Loucy (cell line): ENCODE results near the gene NOS3.

Experiments used
- H2AFZ ChIP-seq: fragments of 200-600 bp; sonication (generic); 2 replicates; pipeline ENCODE4 v1.6.0; 2016; ENCODE audit warnings: antibody characterized with exemption, mild to moderate bottlenecking, low read length, moderate library complexity
- H3F3A ChIP-seq: fragments of 200-600 bp; 2 replicates; pipeline ENCODE4 v1.6.0; 2016; ENCODE audit warnings: antibody characterized with exemption, low read depth, mild to moderate bottlenecking
- H3K27me3 ChIP-seq: fragments of 200-600 bp; sonication (generic); 2 replicates; pipeline ENCODE4 v1.6.1; 2014; ENCODE audit warnings: low read length, mild to moderate bottlenecking; ENCODE audit not compliant: insufficient read depth, poor library complexity, severe bottlenecking
- H3K36me3 ChIP-seq: fragments of 200-600 bp; sonication (generic); 2 replicates; pipeline ENCODE4 v1.6.1; 2016; ENCODE audit warnings: low read length; ENCODE audit not compliant: insufficient read depth
- H3K4me1 ChIP-seq: fragments of 200-600 bp; sonication (generic); 2 replicates; pipeline ENCODE4 v1.5.1; 2014; ENCODE audit warnings: low read length, mild to moderate bottlenecking; ENCODE audit not compliant: insufficient read depth, poor library complexity, severe bottlenecking
- H3K4me2 ChIP-seq: fragments of 200-600 bp; sonication (generic); 2 replicates; pipeline ENCODE4 v1.6.0; 2014; ENCODE audit warnings: antibody characterized with exemption, low read length, low read depth, mild to moderate bottlenecking; ENCODE audit not compliant: poor library complexity, severe bottlenecking
- H3K4me3 ChIP-seq: fragments of 200-600 bp; sonication (generic); 2 replicates; pipeline ENCODE4 v1.5.1; 2014; ENCODE audit warnings: low read length, mild to moderate bottlenecking, mixed read lengths; ENCODE audit not compliant: poor library complexity, severe bottlenecking
- H3K79me2 ChIP-seq: fragments of 200-600 bp; sonication (generic); 2 replicates; pipeline ENCODE4 v1.6.1; 2014; ENCODE audit warnings: low read length; ENCODE audit not compliant: insufficient read depth
- H3K9ac ChIP-seq: fragments of 200-600 bp; sonication (generic); 2 replicates; pipeline ENCODE4 v1.6.0; 2014; ENCODE audit warnings: mild to moderate bottlenecking, low read depth, low read length, moderate library complexity; ENCODE audit not compliant: poor library complexity, severe bottlenecking
- H3K9me2 ChIP-seq: fragments of 200-600 bp; sonication (generic); replicated peaks from 2 replicates; pipeline ENCODE4 v1.6.1; 2016; ENCODE audit warnings: low read depth, low read length, mixed read lengths
- H3K9me3 ChIP-seq: fragments of 200-600 bp; sonication (generic); 2 replicates; pipeline ENCODE4 v1.6.1; 2014; ENCODE audit warnings: mild to moderate bottlenecking, antibody characterized with exemption, low read length, low read depth; ENCODE audit not compliant: insufficient read depth
- H4K20me1 ChIP-seq: fragments of 200-600 bp; sonication (generic); 2 replicates; pipeline ENCODE4 v1.6.0; 2014; ENCODE audit warnings: antibody characterized with exemption, low read length, mild to moderate bottlenecking; ENCODE audit not compliant: insufficient read depth, poor library complexity, severe bottlenecking
- EZH2phosphoT487 ChIP-seq: fragments of 200-600 bp; IDR thresholded peaks from 2 replicates; pipeline ENCODE4 v1.6.1; 2018; ENCODE audit warnings: antibody characterized with exemption, mild to moderate bottlenecking, moderate library complexity, borderline replicate concordance
- TF ChIP-seq, protein P1 (sequence below): fragments of 200-600 bp; sonication (generic); conservative IDR thresholded peaks from 2 replicates; pipeline ENCODE4 v1.5.1; 2014; ENCODE audit warnings: mild to moderate bottlenecking, antibody characterized with exemption, low read length

NOS3 gene

DNA sequence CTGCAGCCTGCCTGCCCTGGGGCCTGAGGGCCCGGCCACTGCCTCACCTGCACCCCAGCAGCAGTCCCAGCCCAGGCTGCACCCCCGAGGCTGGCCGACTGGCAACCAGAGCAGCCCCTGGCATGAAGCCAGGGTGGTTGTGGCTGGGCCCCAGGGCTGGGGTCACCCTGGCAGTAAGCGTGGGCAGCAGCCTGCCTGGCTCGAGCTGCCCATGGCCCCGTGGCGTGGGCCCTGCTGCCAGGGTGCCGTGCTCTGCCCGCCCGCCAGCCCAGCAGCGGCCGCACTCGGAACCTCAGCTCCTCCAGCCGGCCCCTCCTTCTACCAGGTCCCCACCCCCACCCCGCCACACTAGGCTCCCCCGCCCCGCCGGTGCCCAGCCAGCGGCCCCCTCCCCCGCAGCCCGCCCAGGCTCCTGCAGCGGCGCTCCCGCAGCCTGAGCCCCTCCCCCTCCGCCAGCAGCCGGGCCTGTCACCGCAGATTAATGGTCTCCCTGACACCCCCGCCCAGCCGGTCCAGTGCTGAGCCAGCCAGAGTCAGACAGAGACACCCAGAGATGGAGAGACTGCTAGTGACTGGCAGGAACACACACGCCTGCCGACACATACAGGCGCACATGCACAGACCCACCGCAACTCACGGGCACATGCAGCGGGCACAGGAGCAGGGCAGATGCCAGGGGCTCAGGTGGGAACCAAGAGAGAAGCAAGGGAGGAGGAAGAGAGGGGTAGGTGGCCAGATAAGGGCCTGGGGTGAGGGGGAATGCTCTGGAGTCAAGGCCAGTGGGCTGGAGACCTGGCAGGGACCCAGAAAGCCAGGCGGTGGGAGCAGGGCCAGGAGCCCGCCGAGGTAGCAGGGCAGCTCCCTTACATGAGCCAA, 35.1 kb upstream of the NOS3 start:
- H3K79me2 ChIP-seq, result no peaks in the 10 kb centered on the region
- H3K4me2 ChIP-seq, result no peak overlapping the region
- H3K9me2 ChIP-seq, result no peaks in the 10 kb centered on the region
- no peak overlapping the region for H3K9ac ChIP-seq
- no peaks in the 10 kb centered on the region for H3K36me3 ChIP-seq
- no peaks in the 10 kb centered on the region for H3F3A ChIP-seq
- H3K4me1 ChIP-seq, result peaks cover 17% of the 10 kb centered on the region
- H3K4me3 ChIP-seq, result no peak overlapping the region
- no peaks in the 10 kb centered on the region for H3K27me3 ChIP-seq
- H3K9me3 ChIP-seq, result no peaks in the 10 kb centered on the region
- H2AFZ ChIP-seq, result no peak overlapping the region
- H4K20me1 ChIP-seq, result no peaks in the 10 kb centered on the region
- no peak for TF ChIP-seq EZH2phosphoT487
- TF ChIP-seq, protein P1, sequence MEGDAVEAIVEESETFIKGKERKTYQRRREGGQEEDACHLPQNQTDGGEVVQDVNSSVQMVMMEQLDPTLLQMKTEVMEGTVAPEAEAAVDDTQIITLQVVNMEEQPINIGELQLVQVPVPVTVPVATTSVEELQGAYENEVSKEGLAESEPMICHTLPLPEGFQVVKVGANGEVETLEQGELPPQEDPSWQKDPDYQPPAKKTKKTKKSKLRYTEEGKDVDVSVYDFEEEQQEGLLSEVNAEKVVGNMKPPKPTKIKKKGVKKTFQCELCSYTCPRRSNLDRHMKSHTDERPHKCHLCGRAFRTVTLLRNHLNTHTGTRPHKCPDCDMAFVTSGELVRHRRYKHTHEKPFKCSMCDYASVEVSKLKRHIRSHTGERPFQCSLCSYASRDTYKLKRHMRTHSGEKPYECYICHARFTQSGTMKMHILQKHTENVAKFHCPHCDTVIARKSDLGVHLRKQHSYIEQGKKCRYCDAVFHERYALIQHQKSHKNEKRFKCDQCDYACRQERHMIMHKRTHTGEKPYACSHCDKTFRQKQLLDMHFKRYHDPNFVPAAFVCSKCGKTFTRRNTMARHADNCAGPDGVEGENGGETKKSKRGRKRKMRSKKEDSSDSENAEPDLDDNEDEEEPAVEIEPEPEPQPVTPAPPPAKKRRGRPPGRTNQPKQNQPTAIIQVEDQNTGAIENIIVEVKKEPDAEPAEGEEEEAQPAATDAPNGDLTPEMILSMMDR, result no peak

DNA sequence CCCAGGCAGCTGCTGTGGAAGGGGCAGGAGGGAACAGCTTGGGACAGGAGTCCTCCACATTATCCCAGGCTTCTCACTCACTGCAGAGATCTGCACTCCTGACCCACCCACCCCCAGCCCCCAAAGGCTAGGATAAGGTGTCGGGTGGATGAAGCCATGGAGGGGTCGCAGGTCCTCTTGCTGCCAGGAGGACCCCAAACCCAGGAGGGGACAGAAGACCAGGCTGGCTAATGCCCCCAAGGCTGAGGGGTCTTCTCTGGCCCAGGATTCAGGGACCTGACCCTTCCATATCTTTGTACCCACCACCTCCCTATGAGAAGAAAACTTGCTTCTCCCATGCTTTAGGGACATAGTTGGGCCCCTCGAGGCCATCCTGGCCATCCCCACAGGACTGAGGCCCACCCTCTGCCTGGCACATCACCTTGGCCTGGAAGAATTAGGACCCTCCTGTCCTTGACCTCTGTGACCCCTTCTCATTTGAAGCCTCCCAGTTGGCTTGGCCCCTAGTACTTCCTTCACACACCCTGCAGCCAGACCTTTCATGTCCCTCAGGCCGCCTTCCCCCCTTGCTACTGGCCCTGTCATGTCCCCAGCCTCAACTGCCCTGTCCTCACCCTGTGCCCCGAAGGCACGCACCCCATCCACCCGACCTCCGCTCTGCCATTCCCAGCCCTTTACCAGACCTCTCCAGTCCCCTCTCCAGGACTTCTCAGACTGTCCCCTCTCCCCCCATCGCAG, 34.3 kb upstream of the NOS3 start:
- no peaks in the 10 kb centered on the region for H3K36me3 ChIP-seq
- H3K4me3 ChIP-seq, result no peak overlapping the region
- H3K9me3 ChIP-seq, result no peaks in the 10 kb centered on the region
- peaks cover 25% of the 10 kb centered on the region for H3K4me1 ChIP-seq
- no peaks in the 10 kb centered on the region for H3K79me2 ChIP-seq
- no peak overlapping the region for H3K9ac ChIP-seq
- TF ChIP-seq, protein P1, result no peak
- TF ChIP-seq EZH2phosphoT487, result no peak
- no peaks in the 10 kb centered on the region for H4K20me1 ChIP-seq
- H3K9me2 ChIP-seq, result no peaks in the 10 kb centered on the region
- no peaks in the 10 kb centered on the region for H3K27me3 ChIP-seq
- H3K4me2 ChIP-seq, result no peak overlapping the region
- H3F3A ChIP-seq, result no peaks in the 10 kb centered on the region
- no peak overlapping the region for H2AFZ ChIP-seq

DNA sequence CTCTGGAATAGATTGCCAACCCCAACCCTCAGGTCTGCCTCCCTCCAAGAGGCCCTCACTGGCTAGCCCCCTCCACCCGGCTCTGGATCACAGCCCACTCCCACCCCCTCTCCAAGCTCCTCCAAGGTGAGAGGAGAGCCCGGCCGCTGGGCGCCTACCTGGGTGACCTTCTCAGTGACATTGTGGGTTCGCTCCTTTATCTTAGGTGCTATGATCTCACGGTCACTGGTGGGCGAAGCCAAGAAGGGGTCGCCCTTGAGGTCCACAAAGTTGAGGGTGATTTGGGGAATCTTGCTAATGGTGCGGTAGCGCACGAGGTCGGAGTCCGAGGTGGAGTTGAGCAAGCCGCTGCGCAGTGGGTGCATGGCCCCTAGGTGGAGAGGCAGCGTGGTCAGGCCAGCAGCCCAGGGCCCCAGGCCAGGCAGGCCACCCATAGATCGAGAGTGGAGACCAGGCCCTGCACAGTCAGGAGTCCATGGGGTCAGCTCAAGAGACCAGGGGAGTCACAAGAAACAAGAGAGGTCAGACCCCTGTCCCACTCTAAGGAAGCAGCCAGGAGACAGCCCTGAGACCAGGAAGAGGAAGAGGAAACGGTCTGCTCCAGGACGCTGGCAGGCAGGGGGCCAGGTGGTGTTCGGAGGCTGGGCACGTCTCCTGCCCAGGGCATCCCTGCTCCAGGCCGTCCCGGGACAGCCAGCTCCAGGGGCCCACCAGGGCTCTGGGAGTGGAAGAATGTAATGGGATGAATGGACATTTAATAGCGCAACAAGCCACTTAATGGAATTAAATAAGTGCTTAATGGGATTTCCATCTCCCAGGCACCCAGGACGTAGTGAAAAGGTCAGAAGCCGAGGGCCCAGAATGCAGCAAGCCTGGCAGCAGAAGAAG, 33.4 kb upstream of the NOS3 start:
- Histone ChIP-seq H3K36me3 (no peaks in the 10 kb centered on the region), H4K20me1 (no peaks in the 10 kb centered on the region), H2AFZ (no peak overlapping the region), H3K27me3 (no peaks in the 10 kb centered on the region), H3K4me1 (peaks cover 33% of the 10 kb centered on the region), H3K4me3 (no peak overlapping the region), H3K79me2 (no peaks in the 10 kb centered on the region), H3K4me2 (no peak overlapping the region), H3K9me3 (no peaks in the 10 kb centered on the region), H3K9me2 (no peaks in the 10 kb centered on the region), H3F3A (no peaks in the 10 kb centered on the region), H3K9ac (no peak overlapping the region)
- TF ChIP-seq EZH2phosphoT487, result no peak
- TF ChIP-seq, protein P1, result no peak
